ENCODE measurements around the gene SUPT20HL1.

DNA sequence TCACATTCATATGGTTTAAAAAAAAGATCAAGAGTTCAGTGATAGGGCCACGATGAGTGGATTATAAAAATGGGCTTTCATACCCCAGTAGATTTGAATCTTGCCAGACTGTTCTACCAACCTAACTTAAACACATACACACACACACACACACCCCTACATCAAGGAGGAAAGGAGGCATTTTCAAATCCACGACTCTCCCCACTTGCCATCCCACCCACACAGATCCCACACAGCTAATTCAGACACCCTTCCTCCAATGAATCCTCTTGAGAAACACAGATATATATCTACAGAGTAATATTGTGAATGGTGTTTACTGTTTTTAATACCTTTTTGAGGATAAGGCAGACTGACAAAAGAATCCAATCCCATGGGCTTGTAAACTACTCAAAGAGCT is 16.8 kb downstream of the SUPT20HL1 start:
- TF ChIP-seq, protein P1, sequence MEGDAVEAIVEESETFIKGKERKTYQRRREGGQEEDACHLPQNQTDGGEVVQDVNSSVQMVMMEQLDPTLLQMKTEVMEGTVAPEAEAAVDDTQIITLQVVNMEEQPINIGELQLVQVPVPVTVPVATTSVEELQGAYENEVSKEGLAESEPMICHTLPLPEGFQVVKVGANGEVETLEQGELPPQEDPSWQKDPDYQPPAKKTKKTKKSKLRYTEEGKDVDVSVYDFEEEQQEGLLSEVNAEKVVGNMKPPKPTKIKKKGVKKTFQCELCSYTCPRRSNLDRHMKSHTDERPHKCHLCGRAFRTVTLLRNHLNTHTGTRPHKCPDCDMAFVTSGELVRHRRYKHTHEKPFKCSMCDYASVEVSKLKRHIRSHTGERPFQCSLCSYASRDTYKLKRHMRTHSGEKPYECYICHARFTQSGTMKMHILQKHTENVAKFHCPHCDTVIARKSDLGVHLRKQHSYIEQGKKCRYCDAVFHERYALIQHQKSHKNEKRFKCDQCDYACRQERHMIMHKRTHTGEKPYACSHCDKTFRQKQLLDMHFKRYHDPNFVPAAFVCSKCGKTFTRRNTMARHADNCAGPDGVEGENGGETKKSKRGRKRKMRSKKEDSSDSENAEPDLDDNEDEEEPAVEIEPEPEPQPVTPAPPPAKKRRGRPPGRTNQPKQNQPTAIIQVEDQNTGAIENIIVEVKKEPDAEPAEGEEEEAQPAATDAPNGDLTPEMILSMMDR (conservative IDR thresholded peaks at IDR 0.05; ENCODE audit: low read depth, low read length) = no peak
- no peak for TF ChIP-seq EZH2 (IDR thresholded peaks at IDR 0.05; ENCODE audit: borderline replicate concordance, low read depth, low read length, poor library complexity, severe bottlenecking)
